Kidney (tissue), 14 donors: ENCODE data around the gene SUPT4H1. TPM values are rescaled to one million over a fixed set of nuclear protein-coding genes. Genes with fewer than 3 reads are reported as not detected.
A peak's percentile ranks its signal among the peaks of the same experiment; 100 is the strongest.

ENCODE experiments used
- DNase-seq, 5 donors: peaks; one replicate each; pipeline ENCODE4 v3.0.0-alpha.2; 2013 to 2020
- FAIRE-seq: peaks from 2 replicates; lab custom pipeline; 2012; peaks lifted over from hg19 to GRCh38; lab: Jason Lieb, UNC
- H3K27ac ChIP-seq, 2 donors: one replicate each; pipeline ENCODE4 v1.7.0; 2013; ENCODE audit warnings: low read depth in 2 of 2, low read length in 2 of 2, inconsistent platforms in 1 of 2
- H3K27me3 ChIP-seq: one replicate; pipeline ENCODE4 v1.7.1; 2013; ENCODE audit warnings: low read length, inconsistent platforms; ENCODE audit not compliant: control insufficient read depth, insufficient read depth
- H3K36me3 ChIP-seq, 3 donors: one replicate each; pipeline versions ENCODE4 v1.7.0 to v1.7.1; 2013; ENCODE audit warnings: low read length in 3 of 3, control low read depth in 1 of 3, inconsistent platforms in 1 of 3; ENCODE audit not compliant: insufficient read depth in 3 of 3, control insufficient read depth in 2 of 3
- H3K4me1 ChIP-seq, 3 donors: one replicate each; pipeline versions ENCODE4 v1.7.0 to v1.7.1; 2013; ENCODE audit warnings: low read length in 3 of 3, inconsistent platforms in 1 of 3, low read depth in 1 of 3; ENCODE audit not compliant: control insufficient read depth in 2 of 3, insufficient read depth in 2 of 3
- H3K4me3 ChIP-seq, 3 donors: one replicate each; pipeline versions ENCODE4 v1.7.0 to v1.8.1; 2013; ENCODE audit warnings: low read length in 3 of 3, control low read depth in 1 of 3, inconsistent platforms in 1 of 3
- H3K9ac ChIP-seq, 3 donors: one replicate each; pipeline versions ENCODE4 v1.7.0 to v1.7.1; 2013; ENCODE audit warnings: low read length in 3 of 3, control low read depth in 1 of 3, inconsistent platforms in 1 of 3
- H3K9me3 ChIP-seq, 3 donors: one replicate each; pipeline versions ENCODE4 v1.7.0 to v1.7.1; 2013; ENCODE audit warnings: low read length in 3 of 3, control low read depth in 1 of 3, inconsistent platforms in 1 of 3; ENCODE audit not compliant: control insufficient read depth in 2 of 3, insufficient read depth in 1 of 3
- intact Hi-C: fragments of 100-400 bp; cut with DNase I; formaldehyde crosslinking; loops from one replicate; pipeline ENCODE4 v1.11.1; 2022
- polyA plus RNA-seq: library from polyadenylated mRNA; stranded (reverse); fragments of 350-450 nt; fragmentation: Illumina TruSeq; extraction: RNeasy Lipid Tissue Mini Kit (QIAGEN cat#74804); gene quantifications from one replicate; pipeline ENCODE4 v1.2.3, GENCODE V29; 2014; ENCODE audit warnings: low read depth, low replicate concordance; ENCODE audit not compliant: insufficient read depth
- total RNA-seq: library from RNA; stranded (reverse); fragmentation: NEBNext Ultra II Directional; extraction: Animal tissue kit (Norgen Biotek cat#: 25700); gene quantifications from one replicate; pipeline ENCODE4 v1.2.1, GENCODE V29; 2021
- TF ChIP-seq, protein P1 (sequence below): IDR thresholded peaks from 3 replicates; pipeline ENCODE4 v1.5.1; 2012; ENCODE audit warnings: mild to moderate bottlenecking, moderate library complexity, borderline replicate concordance; ENCODE audit not compliant: insufficient read depth; ENCODE audit errors: extremely low read depth
- donor health status: control.
- donor health status: control.
- donor health status: control.
- donor health status: control.
- donor health status: control.
- donor health status: DM: yes; HTN: yes; CAD: no.
- donor health status: Normal renal cell carcinoma (clear cell type).

SUPT4H1 gene
- total and polyA plus RNA-seq, 2 donors from 2014 or later: 60.5 to 129 TPM

DNA sequence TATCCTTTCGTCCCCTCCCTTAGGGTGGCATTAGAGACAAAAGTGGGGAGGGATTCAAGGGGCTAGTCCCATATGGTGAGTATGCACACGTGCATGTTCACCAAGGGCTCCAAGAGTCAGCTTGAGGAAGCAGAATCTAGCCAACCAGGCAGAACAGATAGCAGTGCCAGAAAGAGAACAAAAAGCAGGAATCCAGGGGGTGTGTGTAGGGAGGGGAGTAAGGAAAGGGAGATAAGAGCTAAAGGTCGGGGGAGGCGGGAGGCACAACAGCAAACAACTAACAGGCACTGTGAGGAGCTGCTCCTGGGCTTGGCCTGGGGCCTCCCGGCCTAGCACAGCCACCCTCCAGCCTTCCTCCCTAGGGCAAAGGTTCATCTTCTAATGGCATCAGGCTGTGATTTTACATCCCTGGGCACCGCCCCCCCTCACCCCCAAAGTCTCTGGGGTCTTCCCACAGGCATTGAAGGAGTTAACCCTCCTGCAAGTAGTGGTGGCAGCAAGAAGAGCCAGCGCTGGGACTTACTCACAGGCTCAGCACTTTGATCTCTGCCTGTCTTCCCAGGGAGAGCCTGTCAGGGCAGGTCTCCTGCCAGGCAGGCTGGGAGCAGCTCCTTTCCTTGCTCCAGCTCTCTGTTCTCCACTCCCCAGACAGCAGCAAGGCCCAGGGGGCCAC, 12.4 kb upstream of the SUPT4H1 start:
- H3K27ac ChIP-seq: no peak overlapping the region
- H3K27me3 ChIP-seq: no peaks in the 10 kb centered on the region
- TF ChIP-seq, protein P1, sequence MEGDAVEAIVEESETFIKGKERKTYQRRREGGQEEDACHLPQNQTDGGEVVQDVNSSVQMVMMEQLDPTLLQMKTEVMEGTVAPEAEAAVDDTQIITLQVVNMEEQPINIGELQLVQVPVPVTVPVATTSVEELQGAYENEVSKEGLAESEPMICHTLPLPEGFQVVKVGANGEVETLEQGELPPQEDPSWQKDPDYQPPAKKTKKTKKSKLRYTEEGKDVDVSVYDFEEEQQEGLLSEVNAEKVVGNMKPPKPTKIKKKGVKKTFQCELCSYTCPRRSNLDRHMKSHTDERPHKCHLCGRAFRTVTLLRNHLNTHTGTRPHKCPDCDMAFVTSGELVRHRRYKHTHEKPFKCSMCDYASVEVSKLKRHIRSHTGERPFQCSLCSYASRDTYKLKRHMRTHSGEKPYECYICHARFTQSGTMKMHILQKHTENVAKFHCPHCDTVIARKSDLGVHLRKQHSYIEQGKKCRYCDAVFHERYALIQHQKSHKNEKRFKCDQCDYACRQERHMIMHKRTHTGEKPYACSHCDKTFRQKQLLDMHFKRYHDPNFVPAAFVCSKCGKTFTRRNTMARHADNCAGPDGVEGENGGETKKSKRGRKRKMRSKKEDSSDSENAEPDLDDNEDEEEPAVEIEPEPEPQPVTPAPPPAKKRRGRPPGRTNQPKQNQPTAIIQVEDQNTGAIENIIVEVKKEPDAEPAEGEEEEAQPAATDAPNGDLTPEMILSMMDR: no peak
- H3K36me3 ChIP-seq: no peaks in the 10 kb centered on the region
- H3K4me1 ChIP-seq: peaks cover 0 to 2% (median 0%) of the 10 kb centered on the region in 3 donors
- intact Hi-C loops: no loop called here
- H3K4me3 ChIP-seq: no peak overlapping the region
- H3K9ac ChIP-seq: no peak overlapping the region
- no peak for FAIRE-seq
- no peaks in the 10 kb centered on the region for H3K9me3 ChIP-seq
- DNase-seq: peak in 1 of 5 donors; percentile 52

DNA sequence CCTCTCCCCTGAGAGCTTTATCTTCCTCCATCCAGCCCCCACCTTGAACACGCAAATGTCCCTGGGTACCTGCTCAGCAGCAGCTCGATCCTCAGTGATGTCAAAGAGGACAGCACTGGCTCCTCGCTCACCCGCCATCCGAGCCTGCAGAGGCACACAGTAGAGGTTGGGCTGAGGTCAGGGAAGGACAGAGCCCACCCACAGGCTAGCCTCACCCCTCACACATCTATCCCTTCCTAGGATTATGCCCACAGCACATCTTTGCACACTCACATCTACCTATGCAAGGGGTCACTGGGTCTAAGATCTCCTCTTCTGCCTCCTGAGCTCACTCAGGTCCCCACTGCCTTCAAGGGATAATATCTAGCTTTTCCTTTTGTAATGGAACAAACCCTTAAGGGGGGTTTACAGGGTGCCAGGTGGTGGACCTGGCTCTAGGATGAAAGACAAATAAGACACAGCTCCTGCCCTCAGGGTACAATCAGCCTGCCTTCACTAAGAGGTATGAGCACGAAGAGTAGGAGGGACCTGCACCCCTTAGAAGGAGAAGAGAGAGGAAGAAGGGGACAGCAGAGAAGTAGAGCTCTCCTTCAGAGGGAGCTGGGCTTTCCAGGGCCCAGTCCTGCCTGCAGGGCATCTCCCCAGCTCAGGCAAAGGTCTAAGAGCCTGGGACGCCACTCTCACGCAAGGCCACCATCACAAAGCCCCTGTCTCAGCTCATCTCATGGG, 11.6 kb upstream of the SUPT4H1 start:
- H3K27ac ChIP-seq: no peak overlapping the region
- H3K9me3 ChIP-seq: no peaks in the 10 kb centered on the region
- H3K4me3 ChIP-seq: no peak overlapping the region
- H3K36me3 ChIP-seq: peaks cover 0 to 3% (median 0%) of the 10 kb centered on the region in 3 donors
- intact Hi-C loops: no loop called here
- H3K27me3 ChIP-seq: no peaks in the 10 kb centered on the region
- peaks cover 0 to 2% (median 0%) of the 10 kb centered on the region in 3 donors for H3K4me1 ChIP-seq
- FAIRE-seq: no peak
- no peak overlapping the region for H3K9ac ChIP-seq
- TF ChIP-seq, protein P1: no peak
- DNase-seq: no peak

DNA sequence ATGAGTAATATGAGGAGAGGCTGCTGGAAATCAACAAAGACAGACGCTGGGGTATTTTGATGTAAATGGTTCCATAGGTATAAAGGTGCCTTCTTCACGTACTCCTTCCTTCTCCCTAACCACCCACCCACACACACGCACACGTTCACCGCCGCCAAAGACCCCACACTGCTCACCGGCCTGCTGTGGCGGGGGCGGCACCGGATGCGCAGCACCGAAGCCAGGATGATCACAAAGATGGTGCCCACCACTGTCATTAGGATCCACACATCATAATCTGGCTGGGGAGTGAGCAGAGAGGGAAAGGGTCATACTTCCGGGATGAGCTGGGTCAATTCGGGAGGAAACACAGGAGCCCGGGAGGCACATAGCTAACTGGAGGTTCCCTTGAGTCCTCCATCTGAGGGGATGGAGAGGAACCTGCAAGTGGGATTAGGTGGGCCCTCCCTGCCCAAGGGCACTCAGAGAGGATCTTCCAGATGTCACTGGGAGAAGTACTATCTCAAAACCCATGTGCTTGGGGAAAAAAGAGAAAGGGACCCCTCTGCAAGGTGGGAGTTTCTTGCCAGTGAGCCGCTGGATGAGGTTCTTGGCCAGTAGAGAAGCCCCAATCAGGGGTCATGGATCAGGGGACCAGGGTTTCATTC, 10.5 kb upstream of the SUPT4H1 start:
- no peak overlapping the region for H3K9ac ChIP-seq
- no peak for FAIRE-seq

More for the DNA sequence above, 10.5 kb upstream of the SUPT4H1 start:
- no peaks in the 10 kb centered on the region for H3K9me3 ChIP-seq
- H3K4me1 ChIP-seq: peaks cover 0 to 2% (median 0%) of the 10 kb centered on the region in 3 donors
- H3K27ac ChIP-seq: no peak overlapping the region
- H3K4me3 ChIP-seq: no peak overlapping the region
- no peaks in the 10 kb centered on the region for H3K27me3 ChIP-seq
- intact Hi-C loops: no loop called here
- H3K36me3 ChIP-seq: peaks cover 0 to 11% (median 0%) of the 10 kb centered on the region in 3 donors
- no peak for DNase-seq
- TF ChIP-seq, protein P1: no peak
